GM19099 (cell line): Measurements from ENCODE around the gene BCLAF1.

ENCODE experiments used
- POLR2A ChIP-seq: IDR thresholded peaks from 3 replicates; pipeline ENCODE4 v1.6.1; 2011; ENCODE audit warnings: low read depth; ENCODE audit not compliant: insufficient read length; ENCODE audit errors: extremely low read depth

BCLAF1 gene

DNA sequence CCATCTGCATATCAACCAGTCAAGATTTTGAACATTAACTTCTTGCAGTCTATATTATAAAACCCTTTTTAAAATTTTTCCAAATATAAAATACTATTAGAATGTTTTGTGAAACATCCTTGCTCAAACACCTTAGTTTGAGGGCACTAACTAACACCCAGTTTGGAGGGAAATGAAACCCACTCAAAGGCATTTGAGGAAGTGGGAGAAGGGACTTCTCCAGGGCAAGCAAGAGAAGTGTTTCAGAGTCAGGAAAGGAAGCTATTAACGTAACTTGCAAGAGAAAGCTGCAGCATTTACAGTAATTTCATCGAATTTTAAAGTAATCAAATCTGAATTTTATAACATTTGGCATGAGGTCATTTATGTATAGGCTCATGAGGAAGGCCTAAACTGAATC lies 60.8 kb downstream of the BCLAF1 start:
- TF ChIP-seq POLR2A, result no peak

DNA sequence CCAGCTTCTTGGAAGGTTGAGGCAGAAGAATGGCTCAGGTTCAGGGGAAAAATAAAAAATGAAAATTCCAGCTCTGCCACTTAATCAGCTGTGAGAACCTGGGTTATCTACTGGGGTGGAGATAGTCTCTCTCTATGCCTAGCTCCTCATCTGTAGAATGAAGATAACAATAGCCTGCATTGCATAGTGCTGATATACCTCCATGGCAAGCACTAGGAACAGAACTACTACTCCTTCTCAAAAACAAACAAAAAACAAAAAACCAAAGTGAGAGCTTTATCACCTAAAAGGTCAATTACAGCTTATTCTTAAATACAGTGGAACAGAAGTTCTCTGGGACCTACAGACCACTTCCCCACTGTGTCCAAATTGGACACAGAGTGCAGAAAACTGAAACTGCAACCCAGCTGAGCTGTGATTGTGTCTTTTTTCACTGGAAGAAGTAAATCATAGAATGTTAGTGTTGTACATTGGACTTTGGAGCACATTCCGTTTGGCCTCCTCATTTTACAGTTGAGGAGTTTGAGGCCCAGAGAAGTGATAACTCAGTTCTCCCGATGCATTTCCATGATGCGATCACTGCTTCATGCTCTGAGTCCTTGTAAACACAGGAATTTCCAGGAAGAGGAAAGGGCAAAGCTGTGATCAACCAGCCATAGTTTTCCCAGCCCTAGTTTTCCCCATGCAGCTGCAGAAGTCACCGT lies 62.8 kb downstream of the BCLAF1 start:
- no peak for TF ChIP-seq POLR2A

DNA sequence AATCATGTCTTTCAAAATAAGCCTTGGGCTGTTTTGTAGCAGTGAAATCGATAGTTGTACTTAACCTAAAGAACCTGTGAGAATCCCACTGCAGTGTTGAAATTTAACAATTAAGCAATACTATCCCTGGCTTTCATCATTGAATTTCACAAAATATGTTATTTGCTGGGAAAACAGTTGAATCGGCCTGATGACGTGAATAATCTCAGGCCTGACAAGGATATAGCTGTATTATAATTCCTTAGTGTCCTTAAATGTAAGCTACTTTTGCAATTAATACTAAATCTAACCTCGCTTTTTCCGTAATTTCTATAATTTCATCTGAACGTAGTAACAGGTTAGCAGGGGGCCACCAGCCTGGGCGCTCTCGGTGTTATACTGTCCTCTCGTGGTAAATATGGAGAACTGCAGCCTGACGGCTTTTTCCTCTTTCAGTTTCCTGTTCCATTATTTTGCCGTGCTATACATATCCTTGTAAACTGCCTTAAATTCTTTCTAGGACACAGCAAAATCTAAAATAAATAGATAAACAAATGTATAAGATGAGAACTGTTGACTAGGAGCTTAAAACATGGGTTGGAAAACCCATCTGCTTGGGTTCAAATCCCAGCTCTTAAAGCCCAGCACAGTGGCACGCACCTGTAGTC lies 63.5 kb downstream of the BCLAF1 start:
- TF ChIP-seq POLR2A, result no peak

DNA sequence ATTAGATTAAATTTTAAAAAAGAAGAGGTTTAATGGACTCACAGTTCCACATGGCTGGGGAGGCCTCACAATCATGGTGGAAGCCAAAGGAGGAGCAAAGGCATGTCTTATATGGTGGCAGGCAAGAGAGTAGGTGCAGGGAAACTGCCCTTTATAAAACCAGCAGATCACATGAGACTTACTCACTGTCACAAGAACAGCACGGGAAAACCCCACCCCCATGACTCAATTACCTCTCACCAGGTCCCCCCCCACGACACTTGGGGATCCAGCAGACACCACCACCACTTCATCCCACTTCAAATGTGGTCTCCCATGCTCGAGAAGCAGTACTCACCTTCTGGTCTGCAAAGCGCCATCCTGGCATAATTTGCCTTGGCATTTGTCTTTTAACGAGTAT lies 64.2 kb downstream of the BCLAF1 start:
- no peak for TF ChIP-seq POLR2A

DNA sequence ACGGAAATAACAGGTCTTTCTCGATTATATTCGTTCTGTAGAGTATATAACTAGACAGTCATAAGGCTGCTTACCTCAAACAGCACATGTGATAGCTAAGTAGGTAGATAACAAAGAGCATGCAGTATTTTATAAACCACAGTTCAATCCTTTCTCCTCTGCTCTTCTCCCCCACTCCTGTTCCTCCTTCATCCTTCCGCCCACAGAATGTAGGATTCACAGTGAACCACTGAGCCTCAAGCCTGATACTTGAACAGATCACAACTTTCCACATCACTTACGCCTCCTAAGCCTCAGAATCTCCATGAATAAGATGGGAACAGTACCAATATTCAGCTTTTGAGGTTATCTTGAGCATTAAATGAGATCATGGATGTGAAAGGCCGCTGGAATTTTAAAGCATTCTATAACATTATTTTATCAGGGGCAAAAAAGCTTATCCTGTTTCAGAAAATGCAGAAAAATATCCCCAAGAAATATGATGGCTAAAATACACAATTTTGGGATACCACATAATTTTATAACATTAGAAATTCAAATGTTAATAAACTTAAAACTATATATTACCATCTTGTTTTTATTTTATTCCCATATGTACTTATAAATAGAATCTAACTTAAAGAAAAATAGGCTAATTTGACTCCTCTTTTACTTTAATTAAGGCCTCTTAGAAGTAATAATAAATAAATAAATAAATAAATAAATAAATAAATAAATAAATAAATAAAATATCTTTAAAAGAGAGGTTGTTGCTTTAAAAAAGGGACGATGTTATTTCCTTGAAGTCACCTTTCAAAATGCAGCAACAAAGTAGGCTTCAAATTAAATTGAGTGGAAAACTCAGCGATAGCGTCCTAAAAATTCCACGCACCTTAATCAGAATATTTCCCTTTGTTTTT lies 72.9 kb downstream of the BCLAF1 start:
- TF ChIP-seq POLR2A, result no peak

DNA sequence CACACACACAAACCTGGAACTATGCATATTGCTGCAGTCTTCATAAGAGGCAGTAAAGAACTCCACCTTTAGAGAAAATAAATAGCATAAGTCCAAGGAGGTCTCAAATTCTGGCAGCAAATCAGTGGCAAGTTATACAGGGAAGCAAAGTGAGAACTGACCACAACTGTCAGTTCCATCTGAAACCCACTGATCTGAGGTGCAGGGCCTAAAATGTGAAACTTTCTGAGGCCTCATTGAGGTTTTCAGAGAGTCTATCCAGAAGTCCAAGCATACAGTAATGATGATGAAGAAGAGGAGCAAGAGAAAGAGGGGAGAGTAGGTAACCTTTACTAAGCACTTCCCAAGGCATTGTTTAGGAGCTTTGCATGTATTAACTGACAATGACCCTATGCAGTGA lies 75.8 kb downstream of the BCLAF1 start:
- no peak for TF ChIP-seq POLR2A

DNA sequence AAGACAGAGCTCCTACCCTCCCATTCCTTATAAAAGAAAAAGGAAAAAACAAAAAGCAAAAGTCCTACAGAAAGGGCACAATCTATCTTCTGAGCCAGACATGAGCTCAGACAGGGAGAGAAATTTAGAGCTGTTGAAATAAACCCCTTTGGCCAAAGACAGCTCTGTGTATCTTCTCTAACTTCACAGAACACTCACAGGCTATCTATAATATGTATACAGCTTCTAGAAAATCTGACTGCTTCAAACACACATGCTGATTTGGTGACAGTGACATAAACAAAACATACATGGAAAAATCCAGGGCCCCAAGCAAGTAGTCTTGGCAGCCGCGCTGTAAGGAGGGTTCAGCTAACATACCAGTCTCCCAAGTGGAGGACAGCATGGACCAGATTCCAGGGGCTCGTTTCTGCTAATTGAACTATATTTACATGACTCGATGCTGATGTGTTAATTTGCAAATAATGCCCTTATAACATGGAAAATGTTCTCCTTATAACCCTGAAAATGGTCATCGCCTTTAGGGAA lies 76.6 kb downstream of the BCLAF1 start:
- TF ChIP-seq POLR2A, result no peak

DNA sequence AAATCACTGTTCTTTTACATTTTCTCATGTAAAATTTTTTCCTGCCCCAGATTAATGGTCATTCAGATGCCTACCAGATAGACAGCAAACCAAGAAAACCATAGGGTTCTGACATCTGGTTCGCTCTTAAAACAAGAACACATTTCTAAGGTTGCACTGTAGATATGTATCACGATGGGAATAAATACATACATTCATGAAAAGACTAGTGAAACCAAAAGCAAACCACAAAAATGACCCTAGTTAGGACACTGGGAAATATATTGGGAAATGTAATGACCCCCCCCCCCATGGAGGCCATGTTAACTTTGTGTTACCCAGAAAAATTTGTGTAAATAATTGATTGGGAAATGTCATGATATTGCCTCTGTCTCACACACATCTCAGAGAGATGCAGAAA lies 77.0 kb downstream of the BCLAF1 start:
- no peak for TF ChIP-seq POLR2A

DNA sequence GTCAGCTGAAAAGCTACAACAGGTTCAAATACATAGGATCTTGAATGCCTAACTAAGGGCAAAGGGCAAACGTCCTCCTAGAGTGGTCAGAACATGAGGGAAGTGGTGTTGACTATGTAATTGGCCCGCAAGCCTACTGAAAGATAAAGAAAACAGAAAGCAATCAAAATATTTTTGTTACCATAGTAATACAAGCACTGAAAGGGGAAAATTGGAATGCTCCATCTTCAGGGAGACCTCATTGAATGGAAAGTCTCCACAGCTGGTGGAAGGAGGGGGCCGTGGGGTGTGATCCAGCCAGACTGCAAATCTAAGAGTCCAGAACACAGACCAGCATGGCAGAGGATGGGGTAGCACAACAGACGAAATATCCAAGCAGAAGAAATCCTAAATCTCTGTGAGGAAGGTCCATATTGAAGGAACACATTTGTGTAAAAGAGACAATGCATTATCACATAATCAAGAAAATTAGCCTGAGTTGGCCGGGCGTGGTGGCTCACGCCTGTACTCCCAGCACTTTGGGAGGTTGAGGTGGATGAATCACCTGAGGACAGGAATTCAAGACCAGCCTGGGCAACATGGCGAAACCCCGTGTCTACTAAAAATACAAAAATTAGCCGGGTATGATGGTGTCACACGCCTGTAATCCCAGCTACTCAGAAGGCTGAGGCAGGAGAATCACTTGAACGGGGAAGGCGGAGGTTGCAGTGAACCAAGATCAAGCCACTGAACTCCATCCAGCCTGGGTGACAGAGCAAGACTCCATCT lies 79.1 kb downstream of the BCLAF1 start:
- TF ChIP-seq POLR2A, result no peak

DNA sequence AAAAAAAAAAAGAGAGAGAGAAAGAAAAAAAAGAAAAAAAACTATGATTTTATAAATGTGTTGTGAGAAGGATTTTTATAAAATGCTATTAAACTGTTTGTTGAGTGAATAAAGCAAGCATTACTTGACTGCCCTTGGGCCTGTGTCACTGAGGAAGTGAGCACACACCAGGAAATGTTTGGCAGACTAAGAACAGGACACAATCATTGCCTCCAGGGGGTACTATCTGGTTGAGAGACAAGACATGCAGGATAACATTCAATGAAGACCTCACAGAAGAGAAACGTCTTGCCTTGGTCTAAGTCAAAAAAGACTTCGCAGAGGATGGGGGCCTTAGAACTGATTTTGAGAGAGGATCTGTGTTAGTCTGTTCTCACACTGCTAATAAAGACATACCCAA lies 80.2 kb downstream of the BCLAF1 start:
- no peak for TF ChIP-seq POLR2A

DNA sequence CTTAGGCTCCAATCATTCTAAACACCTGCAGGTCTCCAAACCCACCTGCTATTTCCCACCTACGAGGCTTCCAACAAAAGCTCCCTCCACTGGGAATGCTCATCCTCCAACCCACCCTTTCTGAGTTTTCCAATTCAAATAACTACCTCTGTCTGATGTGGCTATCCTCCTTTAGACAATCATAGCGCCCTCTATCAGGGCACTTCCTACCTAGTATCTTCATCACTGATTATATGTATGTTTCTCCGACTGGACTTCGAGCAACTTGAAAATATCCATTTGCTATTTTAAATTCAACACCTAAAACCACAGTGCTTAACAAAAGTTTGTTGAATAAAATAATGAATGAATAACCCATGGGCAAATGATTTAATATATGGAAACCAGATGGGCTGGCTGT lies 80.9 kb downstream of the BCLAF1 start:
- no peak for TF ChIP-seq POLR2A
